Stomach (tissue), 9 donors: ENCODE data around the gene LYPLA2. TPM values are rescaled to one million over a fixed set of nuclear protein-coding genes. Genes with fewer than 3 reads are reported as not detected.

ENCODE experiments used
- DNase-seq, 2 donors: peaks; one replicate each; pipeline versions ENCODE4 v3.0.0 to v3.0.0-alpha.2; 2013 to 2019
- H3K27ac ChIP-seq, 5 donors: fragments of 200-600 bp in 4 of 5; sonication (generic) in 4 of 5; one replicate each; pipeline ENCODE4 v1.5.1; 2013 to 2019; ENCODE audit warnings: mild to moderate bottlenecking in 1 of 5, moderate library complexity in 1 of 5
- H3K27me3 ChIP-seq, 3 donors: fragments of 200-600 bp; sonication (generic); one replicate each; pipeline ENCODE4 v1.5.1; 2017 to 2019; ENCODE audit warnings: mixed run types in 1 of 3
- H3K36me3 ChIP-seq, 4 donors: fragments of 200-600 bp; sonication (generic); 1 replicate in 3 of 4; 2 replicates in 1 of 4; pipeline ENCODE4 v1.5.1; 2016 to 2019
- H3K4me1 ChIP-seq, 4 donors: fragments of 200-600 bp; sonication (generic); one replicate each; pipeline ENCODE4 v1.5.1; 2016 to 2019
- H3K4me3 ChIP-seq, 4 donors: fragments of 200-600 bp; sonication (generic) in 3 of 4; one replicate each; pipeline ENCODE4 v1.5.1; 2016 to 2019; ENCODE audit warnings: mild to moderate bottlenecking in 1 of 4
- H3K9me3 ChIP-seq, 4 donors: fragments of 200-600 bp; sonication (generic); one replicate each; pipeline ENCODE4 v1.5.1; 2016 to 2019
- EP300 ChIP-seq: sonication (generic); formaldehyde crosslinking; IDR thresholded peaks from one replicate; pipeline ENCODE4 v1.6.1; 2017; ENCODE audit warnings: antibody characterized with exemption
- POLR2A ChIP-seq, 4 donors: fragments of 450-650 bp; IDR thresholded peaks; one replicate each; pipeline ENCODE4 v1.6.1; 2016; ENCODE audit warnings: antibody characterized with exemption in 4 of 4, control low read depth in 2 of 4, mild to moderate bottlenecking in 1 of 4, moderate library complexity in 1 of 4
- POLR2AphosphoS5 ChIP-seq, 3 donors: sonication (generic); formaldehyde crosslinking; IDR thresholded peaks; one replicate each; pipeline ENCODE4 v1.6.1; 2016; ENCODE audit warnings: antibody characterized with exemption in 3 of 3
- WGBS, 5 donors: extraction: QIAGEN DNeasy Blood & Tissue Kit in 3 of 5; methylation state at CpG; one replicate each; pipeline versions ENCODE4 v1.1.5 to v1.1.7; 2013 to 2018; 5-methylcytosine and 5-hydroxymethylcytosine counted together
- intact Hi-C: fragments of 100-400 bp; cut with DNase I; formaldehyde crosslinking; loops from one replicate; pipeline ENCODE4 v1.15.1; 2023; ENCODE audit warnings: low total_unique reads
- polyA plus RNA-seq, 3 donors: library from polyadenylated mRNA; stranded (reverse); fragments of 200-250 nt; gene quantifications; one replicate each; pipeline ENCODE4 v1.2.3, GENCODE V29; 2013
- total RNA-seq, 5 donors: library from RNA; depleted of rRNA; stranded (reverse); fragments of >200 nt; gene quantifications; one replicate each; pipeline versions ENCODE4 v1.1.0 to v1.2.3, GENCODE V29; 2014 to 2016
- TF ChIP-seq, protein P1 (sequence below), 7 experiments: fragments of 450-650 bp in 4 of 7; fragments of 200-600 bp in 3 of 7; sonication (generic) in 3 of 7; IDR thresholded peaks; one replicate each; pipeline ENCODE4 v1.5.1; 2016 to 2019; ENCODE audit warnings: antibody characterized with exemption in 7 of 7, control low read depth in 2 of 7, mild to moderate bottlenecking in 1 of 7
- donor health status: healthy with polysubstance abuse.
- donor health status: Bipolar disorder and iron deficiency.
- donor health status: healthy.

LYPLA2 gene
- total and polyA plus RNA-seq, 8 donors: 29.0 to 85.2 (median 64.3) TPM

GRCh38 chr1:23810818-23811540, 20.0 kb downstream of the LYPLA2 start:
- H3K9me3 ChIP-seq: no peaks in the 10 kb centered on the region
- no peak overlapping the region for H3K4me3 ChIP-seq
- intact Hi-C loops: no loop called here
- peak; percentile 59 to 87 for DNase-seq
- peak overlapping the region in 3 of 5 donors; percentile 27 to 56 (median 42) for H3K27ac ChIP-seq
- WGBS, 5 donors: 41 to 54% (median 50%) methylated on average over 3 of the region's 3 CpGs
- peaks cover 25 to 79% (median 67%) of the 10 kb centered on the region in 4 donors for H3K36me3 ChIP-seq
- no peaks in the 10 kb centered on the region for H3K27me3 ChIP-seq
- peaks cover 8 to 22% (median 18%) of the 10 kb centered on the region in 4 donors for H3K4me1 ChIP-seq
- TF ChIP-seq POLR2AphosphoS5 (IDR thresholded peaks at IDR 0.05) (peak in 1 of 3 donors; percentile 39), EP300 (no peak), POLR2A (IDR thresholded peaks at IDR 0.05) (no peak)
- TF ChIP-seq, protein P1, sequence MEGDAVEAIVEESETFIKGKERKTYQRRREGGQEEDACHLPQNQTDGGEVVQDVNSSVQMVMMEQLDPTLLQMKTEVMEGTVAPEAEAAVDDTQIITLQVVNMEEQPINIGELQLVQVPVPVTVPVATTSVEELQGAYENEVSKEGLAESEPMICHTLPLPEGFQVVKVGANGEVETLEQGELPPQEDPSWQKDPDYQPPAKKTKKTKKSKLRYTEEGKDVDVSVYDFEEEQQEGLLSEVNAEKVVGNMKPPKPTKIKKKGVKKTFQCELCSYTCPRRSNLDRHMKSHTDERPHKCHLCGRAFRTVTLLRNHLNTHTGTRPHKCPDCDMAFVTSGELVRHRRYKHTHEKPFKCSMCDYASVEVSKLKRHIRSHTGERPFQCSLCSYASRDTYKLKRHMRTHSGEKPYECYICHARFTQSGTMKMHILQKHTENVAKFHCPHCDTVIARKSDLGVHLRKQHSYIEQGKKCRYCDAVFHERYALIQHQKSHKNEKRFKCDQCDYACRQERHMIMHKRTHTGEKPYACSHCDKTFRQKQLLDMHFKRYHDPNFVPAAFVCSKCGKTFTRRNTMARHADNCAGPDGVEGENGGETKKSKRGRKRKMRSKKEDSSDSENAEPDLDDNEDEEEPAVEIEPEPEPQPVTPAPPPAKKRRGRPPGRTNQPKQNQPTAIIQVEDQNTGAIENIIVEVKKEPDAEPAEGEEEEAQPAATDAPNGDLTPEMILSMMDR (IDR thresholded peaks at IDR 0.05): peak in 5 of 7 experiments; percentile 27 to 73 (median 52)

GRCh38 chr1:23814016-23814415, 23.1 kb downstream of the LYPLA2 start:
- H3K36me3 ChIP-seq: peaks cover 41 to 79% (median 76%) of the 10 kb centered on the region in 4 donors
- H3K4me1 ChIP-seq: peaks cover 8 to 22% (median 18%) of the 10 kb centered on the region in 4 donors
- no peaks in the 10 kb centered on the region for H3K27me3 ChIP-seq
- no peak overlapping the region for H3K4me3 ChIP-seq
- 91 to 96% (median 93%) methylated on average over 4 of the region's 4 CpGs for WGBS, 5 donors
- intact Hi-C loops: no loop called here
- no peaks in the 10 kb centered on the region for H3K9me3 ChIP-seq
- no peak overlapping the region for H3K27ac ChIP-seq
- no peak for DNase-seq
- TF ChIP-seq POLR2A (IDR thresholded peaks at IDR 0.05) (no peak), EP300 (no peak), POLR2AphosphoS5 (IDR thresholded peaks at IDR 0.05) (no peak)
- TF ChIP-seq, protein P1 (IDR thresholded peaks at IDR 0.05): no peak

GRCh38 chr1:23816361-23816760, 25.4 kb downstream of the LYPLA2 start:
- Histone ChIP-seq H3K9me3 (no peaks in the 10 kb centered on the region), H3K27ac (no peak overlapping the region), H3K27me3 (no peaks in the 10 kb centered on the region), H3K4me1 (peaks cover 0 to 2% (median 2%) of the 10 kb centered on the region in 4 donors), H3K36me3 (peaks cover 41 to 92% (median 87%) of the 10 kb centered on the region in 4 donors), H3K4me3 (no peak overlapping the region)
- DNase-seq: no peak
- WGBS, 5 donors: 89 to 98% (median 94%) methylated on average over 3 of the region's 3 CpGs
- intact Hi-C loops: no loop called here
- TF ChIP-seq, protein P1 (IDR thresholded peaks at IDR 0.05): no peak
- TF ChIP-seq POLR2AphosphoS5 (IDR thresholded peaks at IDR 0.05) (no peak), EP300 (no peak), POLR2A (IDR thresholded peaks at IDR 0.05) (no peak)

DNA sequence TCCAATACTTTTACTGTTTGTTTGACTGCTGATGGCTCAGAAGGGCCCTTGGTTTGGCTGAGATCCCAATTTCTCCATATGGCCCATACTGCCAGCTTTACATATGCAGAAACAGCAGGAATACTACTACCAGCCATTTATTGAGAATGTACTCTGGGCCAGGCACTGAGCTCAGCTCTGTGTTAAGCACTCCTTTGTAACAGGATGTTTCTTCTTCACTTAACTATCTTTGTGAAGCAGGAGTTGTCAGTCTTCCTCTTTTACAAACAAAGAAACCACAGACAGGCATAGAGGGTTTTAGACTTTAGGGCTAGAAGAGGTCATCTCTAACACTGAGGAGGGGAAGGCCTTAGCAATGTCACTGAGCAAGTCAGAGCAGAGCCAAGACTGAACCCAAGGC, 26.0 kb downstream of the LYPLA2 start:
- H3K36me3 ChIP-seq: peaks cover 41 to 86% (median 83%) of the 10 kb centered on the region in 4 donors
- TF ChIP-seq POLR2AphosphoS5 (IDR thresholded peaks at IDR 0.05) (no peak), POLR2A (IDR thresholded peaks at IDR 0.05) (no peak), EP300 (no peak)
- TF ChIP-seq, protein P1 (IDR thresholded peaks at IDR 0.05): no peak

More for the DNA sequence above, 26.0 kb downstream of the LYPLA2 start:
- H3K9me3 ChIP-seq: no peaks in the 10 kb centered on the region
- H3K4me3 ChIP-seq: no peak overlapping the region
- no peaks in the 10 kb centered on the region for H3K27me3 ChIP-seq
- no peak overlapping the region for H3K27ac ChIP-seq
- H3K4me1 ChIP-seq: no peaks in the 10 kb centered on the region
- intact Hi-C loops: no loop called here
- DNase-seq: no peak
